ENCODE results near the gene PKNOX1.

- no peak for TF ChIP-seq CTCF (conservative IDR thresholded peaks at IDR 0.05)
- TF ChIP-seq ZFX (IDR thresholded peaks at IDR 0.05) = no peak
Observed at GRCh38 chr21:43031121-43031619, 56.8 kb downstream of the PKNOX1 start.
